ENCODE measurements around the gene PACSIN2.

Gene PACSIN2

DNA sequence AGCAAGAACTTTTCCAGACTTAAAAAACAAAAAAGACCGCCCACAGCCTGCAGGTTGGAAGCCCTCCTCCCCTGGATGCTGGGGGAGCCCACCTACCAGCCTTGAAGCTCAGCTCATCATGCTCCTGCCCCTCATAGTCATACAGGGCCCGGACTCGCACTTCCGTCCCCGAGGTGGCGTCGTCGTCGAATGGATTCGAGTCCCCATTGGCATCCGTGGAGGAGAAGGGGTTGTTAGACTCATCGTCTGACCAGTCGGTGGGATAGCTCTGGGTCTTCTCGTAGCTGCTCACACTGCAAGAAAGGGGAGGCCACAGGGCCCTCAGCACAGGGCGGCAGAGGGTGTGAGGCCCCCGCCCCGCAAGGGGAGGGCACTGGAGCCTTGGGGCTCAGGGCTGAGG, 138.9 kb downstream of the PACSIN2 start:
- TF ChIP-seq, protein P1, sequence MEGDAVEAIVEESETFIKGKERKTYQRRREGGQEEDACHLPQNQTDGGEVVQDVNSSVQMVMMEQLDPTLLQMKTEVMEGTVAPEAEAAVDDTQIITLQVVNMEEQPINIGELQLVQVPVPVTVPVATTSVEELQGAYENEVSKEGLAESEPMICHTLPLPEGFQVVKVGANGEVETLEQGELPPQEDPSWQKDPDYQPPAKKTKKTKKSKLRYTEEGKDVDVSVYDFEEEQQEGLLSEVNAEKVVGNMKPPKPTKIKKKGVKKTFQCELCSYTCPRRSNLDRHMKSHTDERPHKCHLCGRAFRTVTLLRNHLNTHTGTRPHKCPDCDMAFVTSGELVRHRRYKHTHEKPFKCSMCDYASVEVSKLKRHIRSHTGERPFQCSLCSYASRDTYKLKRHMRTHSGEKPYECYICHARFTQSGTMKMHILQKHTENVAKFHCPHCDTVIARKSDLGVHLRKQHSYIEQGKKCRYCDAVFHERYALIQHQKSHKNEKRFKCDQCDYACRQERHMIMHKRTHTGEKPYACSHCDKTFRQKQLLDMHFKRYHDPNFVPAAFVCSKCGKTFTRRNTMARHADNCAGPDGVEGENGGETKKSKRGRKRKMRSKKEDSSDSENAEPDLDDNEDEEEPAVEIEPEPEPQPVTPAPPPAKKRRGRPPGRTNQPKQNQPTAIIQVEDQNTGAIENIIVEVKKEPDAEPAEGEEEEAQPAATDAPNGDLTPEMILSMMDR (IDR thresholded peaks at IDR 0.05; ENCODE audit: borderline replicate concordance, extremely low read depth, low read length, poor library complexity, severe bottlenecking): no peak
- TF ChIP-seq EZH2 (IDR thresholded peaks at IDR 0.05; ENCODE audit: borderline replicate concordance, low read depth, low read length, severe bottlenecking): no peak
- ATAC-seq (ENCODE audit: insufficient read depth, low read depth): no peak
- H3K4me1 ChIP-seq (ENCODE audit: insufficient read depth, low read length): no peaks in the 10 kb centered on the region
- H3K79me2 ChIP-seq (ENCODE audit: insufficient read depth, low read length): no peaks in the 10 kb centered on the region
- H3K4me2 ChIP-seq (ENCODE audit: insufficient read depth, low read length): no peak overlapping the region
- H3K27me3 ChIP-seq (ENCODE audit: insufficient read depth, low read length, poor library complexity): no peaks in the 10 kb centered on the region
- H3K36me3 ChIP-seq (ENCODE audit: insufficient read depth, low read length): peaks cover 91% of the 10 kb centered on the region
- no peak for DNase-seq
- no peak overlapping the region for H3K4me3 ChIP-seq (ENCODE audit: low read depth in 1 of 2, low read length in 2 of 2)
- no peak overlapping the region for H3K27ac ChIP-seq (ENCODE audit: low read length)
- no peak overlapping the region for H3K9ac ChIP-seq (ENCODE audit: low read depth, low read length)
- H4K20me1 ChIP-seq (ENCODE audit: insufficient read depth, low read length): peaks cover 15% of the 10 kb centered on the region; the same call in 1 of the 2 replicates
- no peaks in the 10 kb centered on the region for H3K9me3 ChIP-seq (ENCODE audit: insufficient read depth, low read length, severe bottlenecking)
- H2AFZ ChIP-seq (ENCODE audit: low read depth, low read length): no peak overlapping the region

DNA sequence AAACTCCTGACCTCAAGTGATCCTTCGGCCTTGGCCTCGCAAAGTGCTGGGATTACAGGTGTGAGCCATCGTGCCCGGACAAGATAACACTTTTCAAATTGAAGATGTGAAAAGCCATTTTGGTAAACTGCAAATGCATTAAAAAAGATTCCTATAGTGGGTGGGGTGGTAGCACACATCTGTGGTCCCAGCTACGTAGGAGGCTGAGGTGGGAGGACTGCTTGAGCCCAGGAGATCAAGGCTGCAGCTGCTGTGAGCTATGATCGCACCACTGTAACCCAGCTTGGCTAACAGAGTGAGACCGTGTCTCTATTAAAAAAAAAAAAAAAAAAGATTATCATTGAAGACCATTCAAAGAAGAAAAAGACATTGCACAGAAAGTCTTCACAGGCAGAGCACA, 140.9 kb downstream of the PACSIN2 start:
- H2AFZ ChIP-seq (ENCODE audit: low read depth, low read length): no peak overlapping the region
- no peaks in the 10 kb centered on the region for H3K79me2 ChIP-seq (ENCODE audit: insufficient read depth, low read length)
- H3K27ac ChIP-seq (ENCODE audit: low read length): no peak overlapping the region
- peaks cover 11% of the 10 kb centered on the region; the same call in 1 of the 2 replicates for H4K20me1 ChIP-seq (ENCODE audit: insufficient read depth, low read length)
- no peak overlapping the region for H3K9ac ChIP-seq (ENCODE audit: low read depth, low read length)
- H3K36me3 ChIP-seq (ENCODE audit: insufficient read depth, low read length): peaks cover 80% of the 10 kb centered on the region
- no peaks in the 10 kb centered on the region for H3K27me3 ChIP-seq (ENCODE audit: insufficient read depth, low read length, poor library complexity)
- no peak overlapping the region for H3K4me2 ChIP-seq (ENCODE audit: insufficient read depth, low read length)
- H3K4me1 ChIP-seq (ENCODE audit: insufficient read depth, low read length): no peaks in the 10 kb centered on the region
- ATAC-seq (ENCODE audit: insufficient read depth, low read depth): no peak
- H3K9me3 ChIP-seq (ENCODE audit: insufficient read depth, low read length, severe bottlenecking): no peaks in the 10 kb centered on the region
- H3K4me3 ChIP-seq (ENCODE audit: low read depth in 1 of 2, low read length in 2 of 2): no peak overlapping the region
- no peak for DNase-seq
- no peak for TF ChIP-seq EZH2 (IDR thresholded peaks at IDR 0.05; ENCODE audit: borderline replicate concordance, low read depth, low read length, severe bottlenecking)
- TF ChIP-seq, protein P1 (IDR thresholded peaks at IDR 0.05; ENCODE audit: borderline replicate concordance, extremely low read depth, low read length, poor library complexity, severe bottlenecking): no peak

DNA sequence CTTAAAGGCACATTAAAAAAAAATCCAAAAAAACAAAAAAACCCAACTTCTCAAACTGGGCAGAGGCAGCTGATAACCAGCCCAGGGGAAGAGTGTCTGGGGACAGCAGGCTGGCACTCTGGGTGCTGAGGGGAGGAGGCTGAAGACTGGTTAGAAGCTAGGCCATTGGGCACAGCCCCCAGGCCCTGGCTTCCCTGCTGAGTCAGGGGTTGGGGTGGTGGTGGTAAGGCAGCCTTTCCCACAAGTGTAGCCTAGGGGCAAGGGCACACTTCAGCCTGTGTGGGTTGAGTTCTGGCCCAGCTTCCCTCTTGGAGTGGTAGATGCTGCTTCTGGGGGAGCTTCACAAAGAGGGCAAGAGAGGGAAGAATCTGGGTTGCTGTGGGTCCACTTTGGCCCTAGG, 141.6 kb downstream of the PACSIN2 start:
- Histone ChIP-seq H4K20me1 (ENCODE audit: insufficient read depth, low read length) (peaks cover 11% of the 10 kb centered on the region; the same call in 1 of the 2 replicates), H3K36me3 (ENCODE audit: insufficient read depth, low read length) (peaks cover 74% of the 10 kb centered on the region), H3K27me3 (ENCODE audit: insufficient read depth, low read length, poor library complexity) (no peaks in the 10 kb centered on the region), H3K9me3 (ENCODE audit: insufficient read depth, low read length, severe bottlenecking) (no peaks in the 10 kb centered on the region), H3K27ac (ENCODE audit: low read length) (no peak overlapping the region), H3K4me1 (ENCODE audit: insufficient read depth, low read length) (no peaks in the 10 kb centered on the region), H3K4me2 (ENCODE audit: insufficient read depth, low read length) (no peak overlapping the region), H3K9ac (ENCODE audit: low read depth, low read length) (no peak overlapping the region), H2AFZ (ENCODE audit: low read depth, low read length) (no peak overlapping the region), H3K79me2 (ENCODE audit: insufficient read depth, low read length) (no peaks in the 10 kb centered on the region), H3K4me3 (ENCODE audit: low read depth in 1 of 2, low read length in 2 of 2) (no peak overlapping the region)
- TF ChIP-seq, protein P1 (IDR thresholded peaks at IDR 0.05; ENCODE audit: borderline replicate concordance, extremely low read depth, low read length, poor library complexity, severe bottlenecking): no peak
- no peak for TF ChIP-seq EZH2 (IDR thresholded peaks at IDR 0.05; ENCODE audit: borderline replicate concordance, low read depth, low read length, severe bottlenecking)
- DNase-seq (no peak), ATAC-seq (ENCODE audit: insufficient read depth, low read depth) (no peak)

DNA sequence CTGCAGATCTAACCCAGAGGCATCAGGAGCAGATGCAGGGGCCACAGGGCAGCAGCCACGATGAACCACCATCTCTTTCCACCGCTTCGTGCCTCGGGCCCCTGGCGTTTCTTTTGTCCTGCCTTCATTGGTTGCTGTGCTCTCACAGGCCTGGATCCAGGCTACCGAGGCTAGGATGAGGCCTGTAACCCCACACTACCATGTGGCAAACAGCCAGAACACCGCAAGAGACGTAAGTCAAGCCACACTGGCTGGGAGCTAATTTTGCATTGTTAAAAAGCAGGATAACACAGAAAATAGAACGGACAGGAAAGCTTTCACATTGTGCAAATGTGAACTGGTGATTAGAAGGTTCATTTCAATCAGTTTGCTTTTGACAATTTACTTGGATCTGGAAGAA, 142.1 kb downstream of the PACSIN2 start:
- TF ChIP-seq, protein P1 (IDR thresholded peaks at IDR 0.05; ENCODE audit: borderline replicate concordance, extremely low read depth, low read length, poor library complexity, severe bottlenecking): no peak
- no peak for TF ChIP-seq EZH2 (IDR thresholded peaks at IDR 0.05; ENCODE audit: borderline replicate concordance, low read depth, low read length, severe bottlenecking)
- Histone ChIP-seq H3K79me2 (ENCODE audit: insufficient read depth, low read length) (no peaks in the 10 kb centered on the region), H3K27ac (ENCODE audit: low read length) (no peak overlapping the region), H4K20me1 (ENCODE audit: insufficient read depth, low read length) (peaks cover 10% of the 10 kb centered on the region; the same call in 1 of the 2 replicates), H3K4me2 (ENCODE audit: insufficient read depth, low read length) (no peak overlapping the region), H3K4me1 (ENCODE audit: insufficient read depth, low read length) (no peaks in the 10 kb centered on the region), H3K4me3 (ENCODE audit: low read depth in 1 of 2, low read length in 2 of 2) (no peak overlapping the region), H3K36me3 (ENCODE audit: insufficient read depth, low read length) (peaks cover 69% of the 10 kb centered on the region), H3K9ac (ENCODE audit: low read depth, low read length) (no peak overlapping the region), H2AFZ (ENCODE audit: low read depth, low read length) (no peak overlapping the region), H3K27me3 (ENCODE audit: insufficient read depth, low read length, poor library complexity) (no peaks in the 10 kb centered on the region), H3K9me3 (ENCODE audit: insufficient read depth, low read length, severe bottlenecking) (no peaks in the 10 kb centered on the region)
- DNase-seq (no peak), ATAC-seq (ENCODE audit: insufficient read depth, low read depth) (no peak)
